GM12892 (cell line): ENCODE results near the gene APBB3.
"Not testable (repeated sequence)": the region's sequence is repeated elsewhere in the genome, so short reads cannot be mapped to it uniquely, and the experiment has no call there.

ENCODE experiments used
- DNase-seq: peaks from one replicate; pipeline ENCODE4 v3.0.0; 2011; ENCODE audit not compliant: insufficient read length
- FAIRE-seq: peaks from 2 replicates; lab custom pipeline; 2011; peaks lifted over from hg19 to GRCh38; lab: Jason Lieb, UNC
- POLR2A ChIP-seq: IDR thresholded peaks from 2 replicates; pipeline ENCODE4 v1.6.1; 2011; ENCODE audit warnings: low read depth, low read length, control low read depth
- POLR2AphosphoS5 ChIP-seq: IDR thresholded peaks from 2 replicates; pipeline ENCODE4 v1.6.1; 2011; ENCODE audit warnings: low read depth, low read length, control low read depth
- TAF1 ChIP-seq: IDR thresholded peaks from 2 replicates; pipeline ENCODE4 v1.6.1; 2011; ENCODE audit warnings: low read depth, mild to moderate bottlenecking, control low read depth, low read length, borderline replicate concordance

Gene APBB3

DNA sequence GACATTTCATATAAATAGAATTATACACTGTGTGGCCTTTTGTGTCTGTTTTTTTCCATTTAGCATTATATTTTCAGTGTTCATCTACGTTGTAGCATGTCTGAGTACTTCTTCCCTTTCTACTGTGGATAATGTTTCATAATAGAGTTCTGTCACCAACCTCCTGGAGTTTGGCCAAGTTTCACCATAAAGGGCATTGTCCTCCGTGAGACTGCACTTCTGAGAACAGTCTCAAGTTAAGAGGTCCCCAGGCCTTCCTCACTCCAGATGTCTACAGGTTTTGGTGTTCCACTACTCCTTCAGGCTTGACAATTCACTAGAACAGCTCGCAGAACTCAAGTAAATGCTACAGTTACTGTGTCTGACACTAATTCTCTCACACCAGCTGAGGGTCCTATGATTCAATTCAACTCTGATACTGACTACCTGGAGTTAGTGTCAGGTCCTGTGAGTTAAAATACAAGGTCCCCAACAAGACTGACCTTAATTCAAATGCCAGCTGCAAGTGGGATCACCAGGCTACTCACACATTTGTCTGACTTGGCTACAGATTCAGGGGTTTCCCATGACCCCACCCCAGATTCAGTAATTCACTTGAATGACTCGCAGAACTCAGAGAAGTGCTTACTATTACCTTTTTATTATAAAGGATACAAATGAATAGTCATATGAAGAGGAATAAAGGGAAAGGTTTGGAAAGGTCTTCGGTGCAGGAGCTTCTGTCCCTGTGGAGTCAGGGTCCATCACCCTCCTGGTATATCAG is 31.3 kb upstream of the APBB3 start:
- no peak for TF ChIP-seq POLR2AphosphoS5
- no peak for TF ChIP-seq TAF1
- TF ChIP-seq POLR2A, result no peak
- FAIRE-seq (no peak), DNase-seq (no peak)

GRCh38 chr5:140594169-140594568 is 29.8 kb upstream of the APBB3 start:
- no peak for TF ChIP-seq TAF1
- no peak for TF ChIP-seq POLR2A
- no peak for TF ChIP-seq POLR2AphosphoS5
- no peak for DNase-seq
- no peak for FAIRE-seq

GRCh38 chr5:140593070-140593469 is 28.7 kb upstream of the APBB3 start:
- not testable (repeated sequence) for FAIRE-seq, DNase-seq

DNA sequence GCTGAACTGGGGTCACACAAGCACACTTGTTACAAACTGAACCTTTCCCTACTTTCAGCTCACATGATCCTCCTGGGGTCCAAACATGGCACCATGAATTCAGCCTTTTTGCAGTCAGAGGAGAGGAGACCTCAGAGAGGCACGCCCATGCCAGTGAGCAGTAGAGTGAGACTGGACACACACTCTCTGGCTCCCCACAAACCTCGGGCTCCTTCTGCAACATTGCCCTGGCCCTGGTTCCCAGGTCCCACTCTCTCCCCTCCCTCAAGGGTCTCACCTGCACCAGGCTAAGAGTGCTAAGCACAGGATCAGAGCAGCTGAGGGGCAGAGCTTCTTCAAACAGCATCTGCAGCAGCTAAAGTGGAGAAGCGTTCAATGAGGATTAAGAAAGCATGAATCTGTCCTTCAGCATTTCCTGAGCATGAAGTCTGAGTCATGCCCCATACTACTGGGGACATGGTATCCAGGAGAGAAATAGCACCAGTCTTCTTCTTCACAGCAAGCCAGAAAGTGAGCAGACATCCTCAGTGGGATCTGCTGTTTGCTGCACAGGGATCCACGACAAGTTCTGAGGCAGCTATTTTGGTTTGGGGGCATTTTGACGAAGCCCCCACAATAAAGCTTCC is 27.5 kb upstream of the APBB3 start:
- TF ChIP-seq POLR2AphosphoS5 (no peak), TAF1 (no peak), POLR2A (no peak)
- no peak for FAIRE-seq
- DNase-seq, result no peak

DNA sequence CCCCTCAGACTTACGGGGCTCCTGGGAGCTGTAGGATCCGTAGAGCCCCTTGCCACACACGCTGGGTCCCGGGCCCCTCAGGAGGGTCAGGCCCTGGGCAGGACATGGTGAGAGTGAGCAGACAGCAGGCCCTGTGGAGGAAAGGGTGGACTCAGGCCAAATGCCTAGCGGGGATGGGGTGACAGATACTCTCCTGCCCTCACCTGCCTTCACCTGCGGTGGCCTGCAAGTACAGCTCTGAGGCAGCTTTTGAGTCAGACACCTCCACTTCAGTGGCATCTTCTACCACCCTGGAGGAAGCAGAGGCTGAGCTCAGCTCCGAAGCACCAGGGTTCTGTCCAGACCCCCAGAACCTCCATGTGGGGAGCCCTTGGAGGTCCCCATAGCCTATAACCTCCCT is 26.5 kb upstream of the APBB3 start:
- TF ChIP-seq POLR2AphosphoS5, result no peak
- DNase-seq, result no peak
- no peak for FAIRE-seq

DNA sequence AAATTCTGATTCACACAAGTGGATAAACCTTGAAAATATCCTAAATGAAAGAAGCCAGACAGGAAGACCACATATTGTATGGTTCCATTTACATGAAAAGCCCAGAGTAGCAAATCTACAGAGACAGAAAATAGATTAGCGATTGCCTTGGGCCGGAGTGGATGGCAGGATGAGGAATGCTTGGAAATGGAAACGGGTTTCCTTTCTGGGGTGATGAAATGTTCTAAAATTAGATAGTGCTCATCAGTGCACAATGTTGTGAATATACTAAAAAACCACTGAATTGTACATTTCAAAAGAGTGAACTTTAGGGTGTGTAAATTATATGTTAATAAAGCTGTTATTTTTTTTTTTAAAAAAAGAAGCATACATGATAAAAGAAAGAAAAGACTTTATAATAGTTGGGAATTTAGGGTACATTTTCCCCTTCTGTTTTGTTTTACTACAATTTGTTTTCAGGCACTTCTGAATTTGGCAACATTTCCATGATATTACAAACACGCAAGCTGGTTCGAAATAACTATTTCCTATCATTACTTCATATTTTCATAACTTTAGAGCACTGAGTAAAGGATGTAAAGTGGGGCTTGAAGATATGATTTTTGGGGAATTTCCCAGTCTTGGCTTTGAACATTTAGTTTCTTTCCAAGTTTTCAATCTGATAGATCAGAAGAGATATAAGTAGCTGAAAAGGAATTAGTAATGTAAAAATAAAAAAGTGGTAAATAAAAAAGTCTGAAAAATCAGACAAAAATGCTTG is 24.1 kb upstream of the APBB3 start:
- no peak for DNase-seq
- TF ChIP-seq POLR2AphosphoS5, result no peak
- no peak for TF ChIP-seq POLR2A
- TF ChIP-seq TAF1, result no peak
- FAIRE-seq, result no peak

DNA sequence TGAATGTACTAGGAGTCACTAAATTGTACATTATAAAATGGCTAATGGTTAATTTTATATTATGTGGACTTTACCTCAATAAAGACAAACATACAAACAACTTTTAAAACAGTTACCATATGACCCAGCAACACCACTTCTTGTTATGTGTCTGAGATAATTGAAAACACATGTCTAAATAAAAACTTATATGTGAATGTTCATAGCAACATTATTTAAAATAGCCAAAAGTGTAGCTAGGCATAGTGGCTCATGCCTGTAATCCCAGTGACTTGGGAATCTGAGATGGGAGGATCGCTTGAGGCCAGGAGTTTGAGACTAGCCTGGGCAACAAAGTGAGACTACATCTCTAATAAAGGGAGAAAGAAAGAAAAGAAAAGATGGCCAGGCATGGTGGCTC is 23.1 kb upstream of the APBB3 start:
- DNase-seq (no peak), FAIRE-seq (no peak)
- TF ChIP-seq POLR2A (no peak), POLR2AphosphoS5 (no peak), TAF1 (no peak)

DNA sequence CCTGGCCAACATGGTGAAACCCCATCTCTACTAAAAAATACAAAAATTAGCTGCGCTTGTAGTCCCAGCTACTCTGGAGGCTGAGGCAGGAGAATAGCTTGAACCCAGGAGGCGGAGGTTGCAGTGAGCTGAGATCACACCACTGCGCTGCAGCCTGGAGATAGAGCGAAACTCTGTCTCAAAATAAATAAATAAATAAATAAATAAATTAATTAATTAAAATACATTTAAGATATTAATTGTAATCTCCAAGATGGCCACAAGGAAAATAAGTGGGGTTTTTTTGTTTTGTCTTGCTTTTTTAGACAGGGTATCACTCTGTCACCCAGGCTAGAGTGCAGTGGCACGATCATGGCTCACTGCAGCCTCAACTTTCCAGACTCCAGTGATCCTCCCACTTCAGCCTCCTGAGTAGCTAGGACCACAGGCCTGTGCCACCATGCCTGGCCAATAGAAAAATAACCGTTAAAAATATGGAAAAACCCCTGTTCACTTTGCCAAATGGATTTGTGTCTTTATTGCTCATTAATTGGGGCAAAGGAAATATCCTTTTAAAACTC is 14.9 kb upstream of the APBB3 start:
- not testable (repeated sequence) for DNase-seq, FAIRE-seq

DNA sequence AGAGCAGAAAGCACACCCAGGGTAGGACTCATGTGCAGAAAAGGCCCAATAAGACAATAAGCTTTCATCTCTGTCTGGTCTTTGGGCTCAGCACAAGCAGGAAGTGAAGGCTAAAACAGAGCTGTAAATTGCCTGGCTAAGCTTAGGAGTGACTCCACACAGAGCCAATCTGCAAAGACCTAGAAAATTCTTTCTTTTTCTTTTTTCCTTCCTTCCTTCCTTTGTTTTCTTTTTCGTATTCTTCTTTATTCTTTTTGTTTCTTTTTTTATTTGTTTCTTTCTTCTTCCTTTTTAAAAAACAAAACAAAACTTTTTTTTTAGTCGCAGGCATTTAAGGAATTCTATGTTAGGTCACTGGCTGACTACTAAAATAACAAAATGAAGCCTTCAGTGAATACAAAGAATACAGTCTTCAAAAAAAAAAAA is 12.4 kb upstream of the APBB3 start:
- TF ChIP-seq TAF1 (no peak), POLR2A (no peak), POLR2AphosphoS5 (no peak)
- no peak for DNase-seq
- no peak for FAIRE-seq

- TF ChIP-seq TAF1, result no peak
- TF ChIP-seq POLR2AphosphoS5, result no peak
- TF ChIP-seq POLR2A, result no peak
- DNase-seq (no peak), FAIRE-seq (no peak)
Observed at GRCh38 chr5:140575309-140575708, 10.9 kb upstream of the APBB3 start.

DNA sequence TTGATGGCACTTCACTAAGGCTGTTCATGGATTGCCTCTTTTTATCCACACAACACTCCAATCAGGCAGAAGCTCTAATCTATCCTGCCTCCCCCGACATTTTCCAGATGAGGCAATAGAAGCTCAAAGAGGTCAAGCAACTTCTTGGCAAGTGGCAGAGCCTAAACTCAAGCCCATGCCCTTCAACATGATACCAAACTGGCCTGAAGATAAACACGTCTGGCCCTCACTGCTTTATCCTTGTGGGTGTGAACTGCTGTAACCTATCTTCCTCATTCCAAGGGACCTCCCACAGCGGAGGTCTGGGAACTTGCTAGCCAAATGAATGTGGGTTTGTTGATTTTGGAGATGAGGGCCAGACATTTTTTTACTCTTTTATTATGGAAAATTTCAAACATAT is 9.8 kb upstream of the APBB3 start:
- FAIRE-seq (no peak), DNase-seq (no peak)
- TF ChIP-seq TAF1, result no peak

- TF ChIP-seq TAF1, result no peak
- TF ChIP-seq POLR2A, result no peak
- no peak for TF ChIP-seq POLR2AphosphoS5
- DNase-seq, result no peak
- FAIRE-seq, result no peak
Observed at GRCh38 chr5:140573683-140574082, 9.3 kb upstream of the APBB3 start.
